Measurements from ENCODE around the gene LSM10.
A peak's percentile ranks its signal among the peaks of the same experiment; 100 is the strongest.

Gene LSM10

DNA sequence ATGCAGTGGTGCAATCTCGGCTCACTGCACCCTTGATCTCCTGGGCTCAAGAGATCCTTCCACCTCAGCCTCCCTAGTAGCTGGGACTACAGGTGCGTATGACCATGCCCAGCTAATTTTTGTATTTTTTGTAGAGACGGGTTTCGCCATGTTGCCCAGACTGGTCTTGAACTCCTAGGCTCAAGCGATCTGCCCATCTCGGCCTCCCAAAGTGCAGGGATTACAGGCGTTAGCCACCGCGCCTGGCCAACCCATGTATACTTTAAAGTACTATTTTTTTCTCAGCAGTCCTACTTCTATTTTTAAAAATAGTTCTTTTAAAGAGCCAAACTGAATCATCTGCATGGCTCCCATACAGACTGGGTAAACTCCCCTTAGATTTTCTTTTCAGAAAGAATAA, 15.5 kb downstream of the LSM10 start:
- DNase-seq: no peak

- DNase-seq: no peak
These were observed 16.3 kb downstream of the LSM10 start for GRCh38 chr1:36381405-36381804.

DNA sequence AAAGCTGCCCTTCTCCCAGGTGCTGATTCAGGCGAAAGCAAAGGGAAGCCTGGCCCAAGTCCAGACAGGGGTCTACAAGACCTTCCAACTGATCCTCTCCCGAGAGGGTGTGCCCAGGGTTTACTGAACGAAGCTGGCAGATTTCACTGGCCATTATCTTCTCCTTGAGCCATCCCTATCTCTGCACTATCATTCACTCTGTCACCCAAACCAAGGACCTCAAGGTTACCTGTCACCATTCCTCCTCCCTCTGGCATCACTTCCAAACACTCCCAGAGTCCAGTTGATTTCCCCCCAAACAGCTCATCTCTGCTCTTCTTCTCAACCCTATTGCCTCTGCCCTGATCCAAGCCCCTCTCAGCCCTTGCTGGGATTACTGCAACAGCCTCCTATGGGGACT, 16.9 kb downstream of the LSM10 start:
- no peak for DNase-seq

DNA sequence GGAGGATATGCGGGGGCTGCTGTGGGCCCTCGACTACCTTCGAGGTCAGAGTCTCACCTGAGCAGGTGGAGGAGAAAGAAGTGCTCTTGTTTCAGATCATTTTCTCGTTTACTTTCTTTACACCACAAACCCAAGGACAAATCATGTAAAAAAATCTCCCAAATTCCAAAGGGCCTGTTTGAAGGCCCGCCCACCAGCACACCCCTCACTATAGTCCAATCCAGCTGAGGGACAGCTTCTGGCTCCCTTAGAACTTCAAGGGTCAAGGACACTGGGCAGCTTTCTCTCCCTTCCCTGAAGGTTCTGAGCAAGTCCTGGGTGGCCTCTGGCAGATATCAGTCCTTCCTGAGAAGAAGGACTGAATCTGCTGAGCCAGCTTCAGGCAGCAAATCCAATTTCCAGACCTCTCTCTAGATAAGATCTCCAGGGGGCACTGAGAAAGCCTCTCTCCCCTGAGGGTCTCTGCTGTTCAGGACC, 17.5 kb downstream of the LSM10 start:
- DNase-seq: no peak

DNA sequence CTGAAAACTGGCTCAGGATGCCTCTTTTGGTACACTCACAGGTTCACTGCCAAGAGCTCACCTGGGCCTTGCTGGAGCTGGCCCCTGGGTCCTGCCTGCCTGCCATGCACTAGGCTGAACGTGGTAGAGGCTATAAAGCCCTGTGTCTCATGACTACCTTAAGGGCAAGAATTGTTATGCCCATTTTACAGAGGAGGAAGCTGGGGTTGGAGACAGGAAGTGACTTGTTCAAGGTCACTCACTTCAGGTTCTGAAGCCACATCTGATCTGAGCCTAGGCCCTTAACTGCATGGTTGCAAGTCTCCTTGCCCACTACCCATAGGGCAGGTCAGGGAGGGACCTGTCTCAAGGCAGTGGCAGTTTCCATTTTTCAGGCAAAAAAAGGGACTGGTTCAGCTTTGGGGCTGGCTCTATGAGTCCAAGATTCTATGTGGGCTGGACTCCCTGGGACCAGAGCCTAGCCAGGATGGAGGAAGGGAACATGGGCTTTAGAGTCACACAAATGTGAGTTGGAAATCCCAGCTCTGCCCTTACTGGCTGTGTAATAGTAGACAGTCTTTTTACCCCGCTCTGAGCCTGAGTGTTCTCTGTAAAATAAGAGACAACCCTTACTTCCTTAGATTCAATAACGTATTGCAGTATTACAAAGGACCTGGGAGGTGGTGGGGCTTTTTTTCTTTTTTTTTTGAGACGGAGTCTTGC, 19.8 kb downstream of the LSM10 start:
- no peak for DNase-seq

GRCh38 chr1:36372617-36373016, 25.1 kb downstream of the LSM10 start:
- no peak for DNase-seq

DNA sequence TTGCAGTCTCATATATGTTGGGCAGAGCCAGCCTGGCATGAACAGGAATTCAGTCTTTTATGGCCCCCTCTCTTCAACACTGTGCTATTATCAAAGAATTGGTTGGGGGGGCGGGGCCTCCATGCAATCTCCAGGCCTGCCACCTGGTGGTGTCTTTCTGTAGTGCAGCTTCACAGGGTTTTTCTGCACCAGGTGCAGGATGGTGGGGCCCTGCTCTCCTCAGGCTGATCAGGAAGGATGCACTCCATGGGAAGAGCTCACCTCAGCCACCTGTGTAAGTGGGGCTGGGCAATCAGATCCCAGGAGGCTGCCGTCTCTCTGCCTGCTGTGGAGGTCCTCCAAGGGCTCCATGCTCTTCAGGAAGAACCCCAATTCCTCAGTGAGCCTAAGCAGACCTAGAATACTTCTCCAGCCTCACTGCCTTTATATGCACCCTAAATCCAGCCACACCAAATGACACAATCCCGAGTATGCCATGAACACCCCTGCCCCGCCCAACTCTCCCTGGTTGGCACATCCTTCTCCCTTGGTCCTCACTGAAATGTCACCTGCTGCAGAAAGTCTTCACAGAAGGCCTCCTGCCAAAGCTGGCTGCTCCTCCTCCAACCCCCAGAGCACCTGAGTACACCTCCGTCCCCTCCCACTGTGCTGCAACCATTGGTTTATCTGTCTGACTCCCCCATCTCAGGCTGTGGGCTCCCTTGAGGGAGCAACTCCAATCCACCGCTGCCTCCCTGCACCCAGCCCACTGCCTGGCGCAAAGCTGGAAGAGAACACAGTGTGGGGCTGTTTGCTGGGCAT, 28.4 kb downstream of the LSM10 start:
- peak; percentile 91 for DNase-seq

GRCh38 chr1:36367798-36368197, 29.9 kb downstream of the LSM10 start:
- no peak for DNase-seq

DNA sequence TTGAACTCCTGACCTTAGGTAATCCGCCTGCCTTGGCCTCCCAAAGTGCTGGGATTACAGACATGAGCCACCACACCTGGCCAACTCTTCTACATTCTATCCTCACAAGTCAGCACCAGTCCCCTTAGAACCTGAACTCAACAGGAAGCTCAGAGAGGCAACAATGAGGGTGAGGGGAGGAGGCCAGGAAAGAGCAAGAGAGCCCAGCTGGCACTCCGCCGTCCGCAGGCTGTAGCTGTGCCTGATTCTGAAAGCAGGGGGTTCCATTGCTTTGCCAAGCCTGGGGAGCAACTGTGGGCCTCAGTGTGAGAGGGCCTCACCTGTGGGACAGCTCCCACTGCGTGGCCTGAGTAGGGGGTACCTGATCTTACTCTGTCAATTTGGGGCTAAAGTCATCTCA, 30.6 kb downstream of the LSM10 start:
- DNase-seq: peak; percentile 71

DNA sequence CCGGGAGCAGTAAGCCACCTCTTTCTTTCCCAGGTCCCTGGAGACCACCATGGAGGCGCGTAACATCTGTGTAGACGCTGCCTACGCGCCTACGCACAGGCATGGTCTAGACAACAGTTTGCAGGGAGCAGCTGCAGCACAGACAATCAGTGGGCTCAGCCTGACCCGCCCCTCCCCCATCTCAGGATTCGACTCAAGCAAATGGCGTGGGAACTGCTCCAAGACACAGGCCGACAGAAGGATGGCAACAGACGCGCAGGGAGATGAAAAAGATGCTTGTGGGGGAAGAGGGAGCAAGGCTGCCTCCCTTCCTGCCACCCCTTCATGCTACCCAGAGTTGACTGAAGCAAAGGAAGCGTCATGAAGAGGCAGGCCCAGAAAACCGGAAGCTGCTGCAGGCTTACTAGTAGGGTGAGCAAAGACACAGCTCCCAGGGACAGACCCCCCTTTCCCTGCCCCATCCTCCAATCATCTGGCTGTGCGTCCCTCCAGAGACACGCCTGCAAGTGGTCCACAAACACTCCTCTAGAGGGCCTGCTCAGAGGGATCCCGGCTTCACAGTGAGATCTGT, 31.5 kb downstream of the LSM10 start:
- peak; percentile 77 for DNase-seq

- no peak for DNase-seq
These were observed 32.3 kb downstream of the LSM10 start for GRCh38 chr1:36365381-36365780.

DNA sequence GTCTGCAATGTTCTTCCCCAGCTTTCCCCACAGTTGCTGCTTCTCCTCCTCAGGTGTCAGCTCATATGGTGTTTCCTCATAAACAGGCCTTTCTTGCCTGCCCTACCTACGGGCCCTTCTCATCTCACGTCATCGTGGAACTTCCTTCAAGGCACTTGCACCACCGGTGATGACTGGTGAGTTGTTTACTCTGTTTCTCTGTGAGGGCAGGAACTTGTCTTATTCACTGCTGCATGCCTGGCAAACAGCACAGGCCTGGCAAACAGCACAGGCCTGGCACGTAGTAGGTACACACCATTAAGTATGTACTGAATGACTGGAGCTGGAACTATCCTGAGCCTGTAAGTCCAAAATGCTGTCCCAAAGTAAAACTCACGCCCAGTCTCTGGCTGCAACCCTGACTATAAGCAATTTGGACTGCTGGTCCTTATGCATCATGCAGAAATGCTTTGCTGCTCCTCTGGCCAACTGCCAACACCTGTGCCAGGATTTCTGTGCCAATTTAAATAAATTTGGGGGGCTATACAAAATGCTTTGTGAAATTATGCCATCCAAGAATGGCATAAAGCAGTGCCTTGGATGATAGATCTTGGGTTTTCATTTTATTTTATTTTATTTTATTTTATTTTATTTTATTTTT, 37.7 kb downstream of the LSM10 start:
- DNase-seq: peak; percentile 53

GRCh38 chr1:36359383-36359782, 38.3 kb downstream of the LSM10 start:
- no peak for DNase-seq

DNA sequence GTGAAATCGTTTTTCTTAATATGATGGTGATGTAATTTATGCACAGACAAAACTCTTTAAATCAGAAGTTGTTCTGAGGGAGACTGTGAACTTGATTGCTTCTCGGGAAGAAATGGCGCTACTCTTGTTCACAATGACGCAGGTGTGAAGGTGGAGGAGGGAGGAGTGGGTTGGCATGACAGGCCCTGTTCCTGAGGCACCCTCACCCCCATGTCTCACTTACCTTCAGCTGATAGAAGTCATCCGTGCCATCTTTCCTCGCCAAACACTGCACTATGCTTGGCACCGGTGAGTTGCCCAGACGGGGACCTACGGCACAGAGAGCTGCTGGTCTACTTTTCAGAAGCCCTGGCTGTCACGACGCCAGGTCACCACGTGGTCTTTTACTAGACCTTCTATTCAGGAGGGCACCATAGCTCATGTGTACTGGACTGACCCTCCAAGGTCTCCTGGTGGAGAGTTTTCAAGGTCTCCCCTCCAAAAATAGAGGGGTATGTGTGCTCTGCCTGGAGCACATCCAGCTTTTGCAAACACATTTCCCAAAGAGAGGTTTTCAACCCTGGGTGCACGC, 39.1 kb downstream of the LSM10 start:
- DNase-seq: no peak

GRCh38 chr1:36355811-36356210, 41.9 kb downstream of the LSM10 start:
- DNase-seq: no peak

GRCh38 chr1:36354486-36354885, 43.2 kb downstream of the LSM10 start:
- no peak for DNase-seq

- no peak for DNase-seq
These were observed 44.5 kb downstream of the LSM10 start for GRCh38 chr1:36352910-36353878.

DNA sequence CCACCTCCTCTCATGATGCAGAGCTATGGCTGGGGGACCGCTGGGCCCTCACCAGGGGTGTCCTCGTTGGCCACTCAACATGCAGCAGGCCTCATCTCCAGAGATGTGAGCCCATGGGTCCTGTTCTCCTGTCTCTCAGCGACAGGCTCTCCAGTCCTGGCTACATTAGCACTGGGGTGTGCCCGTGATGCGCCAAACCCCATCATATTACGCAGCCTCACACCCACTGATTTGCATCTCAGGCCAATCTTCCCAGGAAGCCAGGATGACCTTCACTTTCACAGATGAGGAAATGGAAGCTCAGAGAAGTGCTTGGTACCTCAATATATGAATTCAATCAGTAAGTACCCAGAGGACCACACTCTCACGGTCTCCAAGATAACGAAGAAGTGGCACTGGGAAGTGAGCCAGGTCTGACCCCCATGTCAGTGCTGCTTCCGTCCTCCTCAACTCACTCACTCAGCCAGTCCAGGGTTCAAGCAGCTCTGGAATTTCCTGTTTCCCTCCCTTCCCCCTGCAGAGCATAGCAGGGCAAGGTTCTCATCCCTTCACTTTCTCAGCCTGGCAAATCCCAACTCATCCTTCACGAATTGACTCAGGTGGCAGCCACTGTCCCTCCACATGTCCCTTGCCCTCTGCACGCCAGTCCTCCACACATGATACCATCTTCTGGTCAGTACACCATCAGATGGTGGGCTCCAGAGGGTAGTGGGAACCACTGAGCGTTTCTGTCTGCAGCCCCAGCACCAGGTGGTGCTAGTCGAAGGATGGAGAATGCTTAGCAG, 45.4 kb downstream of the LSM10 start:
- DNase-seq: no peak

GRCh38 chr1:36351227-36351977, 46.3 kb downstream of the LSM10 start:
- DNase-seq: no peak

DNA sequence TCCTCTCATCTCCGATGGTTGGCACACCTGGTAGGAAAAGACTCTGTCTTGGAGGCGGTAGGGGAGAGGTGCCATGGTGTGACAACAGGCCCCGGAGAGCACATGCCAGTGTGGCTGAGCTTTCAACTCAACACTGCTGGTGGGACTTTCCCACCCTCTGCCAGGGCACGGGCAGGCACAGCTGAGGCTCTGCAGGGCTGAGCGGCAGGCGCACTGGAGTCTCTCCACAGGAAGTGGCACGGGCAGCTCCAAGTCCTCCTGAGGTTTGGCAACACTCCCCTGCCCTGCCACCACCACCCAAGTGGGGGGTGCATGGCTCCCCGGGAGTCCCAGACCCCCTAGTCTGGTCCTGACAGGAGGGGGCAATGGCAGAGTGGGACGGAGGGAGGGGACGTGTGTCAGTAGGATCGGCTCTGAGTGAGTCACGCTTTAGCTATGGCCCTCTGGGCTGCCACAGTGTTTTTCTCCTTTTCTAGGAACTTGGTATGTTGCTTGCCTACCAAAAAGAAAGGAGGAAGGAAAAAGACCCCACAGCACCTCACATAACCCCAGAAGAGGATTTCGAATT, 47.0 kb downstream of the LSM10 start:
- peak; percentile 61 for DNase-seq

Measured in CD4-positive, alpha-beta T cell treated with Interleukin-17A for 4 hours (primary cell).